Measurements from ENCODE around the gene FBXO27.
A peak's percentile ranks its signal among the peaks of the same experiment; 100 is the strongest.
"Not testable (repeated sequence)": the region's sequence is repeated elsewhere in the genome, so short reads cannot be mapped to it uniquely, and the experiment has no call there.

FBXO27 gene, protein sequence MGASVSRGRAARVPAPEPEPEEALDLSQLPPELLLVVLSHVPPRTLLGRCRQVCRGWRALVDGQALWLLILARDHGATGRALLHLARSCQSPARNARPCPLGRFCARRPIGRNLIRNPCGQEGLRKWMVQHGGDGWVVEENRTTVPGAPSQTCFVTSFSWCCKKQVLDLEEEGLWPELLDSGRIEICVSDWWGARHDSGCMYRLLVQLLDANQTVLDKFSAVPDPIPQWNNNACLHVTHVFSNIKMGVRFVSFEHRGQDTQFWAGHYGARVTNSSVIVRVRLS

DNA sequence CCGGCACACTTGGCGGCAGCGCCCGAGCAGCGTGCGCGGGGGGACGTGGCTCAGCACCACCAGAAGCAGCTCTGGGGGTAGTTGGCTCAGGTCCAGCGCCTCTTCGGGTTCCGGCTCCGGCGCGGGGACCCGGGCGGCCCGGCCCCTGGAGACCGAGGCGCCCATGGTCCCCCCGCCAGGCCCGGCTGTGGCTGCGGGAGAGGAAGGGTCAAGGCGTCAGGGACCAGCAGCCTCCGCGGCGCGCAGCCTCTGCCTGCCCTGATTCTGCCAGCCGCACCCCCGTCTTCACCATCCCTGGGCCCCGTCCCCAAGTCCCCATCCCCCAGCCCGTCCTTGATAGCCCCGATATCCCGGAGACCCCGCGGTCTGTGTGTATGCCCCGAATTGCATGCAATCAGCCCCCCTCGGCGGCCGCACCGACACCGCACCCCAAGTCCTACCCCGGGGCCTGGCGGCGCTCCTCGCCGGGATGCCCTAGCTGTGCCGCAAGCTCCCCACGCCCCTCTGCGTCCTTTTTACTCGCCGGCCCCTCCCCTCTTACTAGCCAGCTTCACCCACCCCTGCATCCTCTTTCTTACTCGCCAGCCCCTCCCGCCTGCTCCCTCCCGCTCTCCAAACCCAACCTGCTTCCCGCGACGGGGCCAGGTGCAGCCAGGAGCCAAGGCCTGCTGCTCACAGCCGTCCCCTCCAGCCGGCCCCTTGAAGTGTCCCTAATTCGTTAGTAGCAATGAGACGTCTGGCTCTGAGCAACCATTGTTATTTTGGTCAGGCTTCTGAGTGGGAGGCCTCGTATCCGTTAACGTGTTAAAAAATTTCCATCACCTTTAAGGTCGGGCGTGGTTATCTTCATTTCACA, at the start of gene FBXO27:
FBXO27 (minus strand) TSS at position 487 of the 856 bp plus-strand sequence; CDS start at position 165, 322 bp downstream.
- DNase-seq (ENCODE audit: low read depth), result no peak

DNA sequence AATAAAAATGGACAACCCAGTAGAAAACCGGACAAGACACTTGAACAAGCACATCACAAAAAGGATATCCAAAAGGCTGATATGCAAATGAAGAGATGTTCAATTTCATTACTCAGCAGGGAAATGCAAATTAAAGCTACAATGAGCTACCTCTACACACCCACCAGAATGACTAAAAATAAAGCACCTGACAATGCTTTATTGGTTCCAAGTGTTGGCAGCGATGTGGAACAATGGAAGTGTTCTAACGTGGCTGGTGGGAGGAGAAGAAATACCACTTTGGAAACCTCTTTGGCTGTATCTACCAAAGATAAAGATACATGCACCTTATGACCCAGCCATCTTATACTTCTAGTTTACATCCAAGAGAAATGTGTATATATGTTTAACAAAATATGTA, 48.1 kb upstream of the FBXO27 start:
- no peak for DNase-seq (ENCODE audit: low read depth)

DNA sequence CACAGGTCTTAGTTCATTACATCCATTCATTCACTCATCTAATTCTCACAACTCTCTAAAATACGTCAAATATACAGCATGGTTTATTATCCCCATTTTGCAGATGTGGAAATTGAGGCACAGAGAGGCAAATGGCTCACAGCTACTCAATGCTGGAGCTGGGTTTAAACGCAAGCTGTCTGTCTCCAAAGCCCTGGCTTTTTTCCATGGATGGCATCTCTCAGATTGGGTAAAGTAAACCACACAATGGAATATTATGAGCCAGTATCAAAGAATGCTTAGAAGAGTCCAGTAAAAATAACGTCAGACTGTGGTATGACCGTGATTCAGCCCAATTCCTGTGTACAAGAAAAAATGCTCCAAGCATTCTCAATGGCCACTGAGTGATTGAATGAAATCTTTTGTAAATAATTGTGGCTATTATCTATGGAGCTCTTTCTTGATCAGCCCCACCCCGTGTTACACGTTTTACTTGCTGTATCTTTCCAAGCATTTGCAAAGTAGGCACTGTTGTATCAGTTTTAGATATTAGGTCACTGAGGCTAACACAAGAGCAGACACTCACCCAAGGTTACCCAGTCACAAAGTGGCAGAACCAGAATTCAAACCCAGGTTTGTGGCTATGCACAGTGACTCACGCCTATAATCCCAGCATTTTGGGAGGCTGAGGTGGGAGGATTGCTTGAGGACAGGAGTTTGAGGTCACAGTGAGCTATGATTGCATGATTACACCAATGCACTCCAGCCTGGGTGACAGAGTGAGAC, 46.3 kb upstream of the FBXO27 start:
- DNase-seq (ENCODE audit: low read depth), result peak; percentile 98

DNA sequence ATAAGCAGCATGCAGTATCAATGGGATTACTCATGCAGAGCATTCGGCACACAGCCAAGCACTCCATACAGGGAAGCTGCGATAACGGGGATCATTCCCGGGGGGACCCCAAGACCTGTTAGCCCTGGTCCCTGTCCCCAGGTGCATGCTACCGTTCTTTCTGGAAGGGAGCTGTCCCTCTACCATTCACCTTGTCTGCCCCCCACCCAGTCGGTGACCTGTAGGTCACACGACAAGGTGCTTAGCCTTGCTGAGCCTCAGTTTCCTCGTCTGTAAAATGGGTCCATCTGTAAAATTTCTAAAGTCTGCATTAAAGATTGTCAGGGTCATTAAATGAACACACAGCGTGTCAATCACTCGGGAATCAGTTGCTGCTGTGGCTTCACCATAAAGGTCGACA, 45.0 kb upstream of the FBXO27 start:
- DNase-seq (ENCODE audit: low read depth), result no peak

DNA sequence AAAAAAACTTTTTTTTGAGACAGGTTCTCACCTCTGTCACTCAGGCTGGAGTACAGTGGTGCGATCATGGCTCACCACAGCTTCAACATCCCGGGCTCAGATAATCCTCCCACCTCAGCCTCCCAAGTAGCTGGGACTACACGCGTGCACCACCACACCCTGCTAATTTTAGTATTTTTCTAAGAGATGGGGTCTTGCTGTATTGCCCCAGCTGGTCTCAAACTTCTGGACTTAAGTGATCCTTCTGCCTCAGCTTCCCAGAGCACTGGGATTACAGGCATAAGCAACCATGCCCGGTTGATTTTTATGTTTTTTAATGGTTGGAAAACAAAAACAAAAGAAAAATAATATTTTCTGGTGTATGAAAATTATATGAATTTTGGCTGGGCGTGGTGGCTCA, 42.6 kb upstream of the FBXO27 start:
- no peak for DNase-seq (ENCODE audit: low read depth)

DNA sequence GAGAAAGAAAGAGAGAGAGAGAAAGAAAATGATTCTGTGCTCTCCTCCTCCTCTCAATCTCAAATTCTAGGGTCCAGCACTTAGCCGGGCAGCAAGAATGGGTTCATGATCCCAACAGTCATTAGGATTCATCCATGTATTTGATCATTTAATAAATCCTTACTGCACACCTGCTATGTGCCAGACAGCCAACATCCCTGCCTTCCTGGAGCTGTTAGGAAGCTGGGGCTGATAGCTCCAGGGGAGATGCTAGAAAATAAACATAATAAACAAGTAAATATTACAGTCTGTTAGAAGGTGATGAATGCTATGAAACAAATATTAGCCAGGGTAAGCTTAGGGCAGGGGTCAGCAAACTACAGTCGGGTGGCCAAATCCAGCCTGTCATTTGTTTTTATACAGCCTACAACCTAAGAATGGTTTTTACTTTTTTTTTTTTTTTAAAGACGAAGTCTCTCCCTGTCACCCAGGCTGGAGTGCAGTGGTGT, 41.9 kb upstream of the FBXO27 start:
- no peak for DNase-seq (ENCODE audit: low read depth)

DNA sequence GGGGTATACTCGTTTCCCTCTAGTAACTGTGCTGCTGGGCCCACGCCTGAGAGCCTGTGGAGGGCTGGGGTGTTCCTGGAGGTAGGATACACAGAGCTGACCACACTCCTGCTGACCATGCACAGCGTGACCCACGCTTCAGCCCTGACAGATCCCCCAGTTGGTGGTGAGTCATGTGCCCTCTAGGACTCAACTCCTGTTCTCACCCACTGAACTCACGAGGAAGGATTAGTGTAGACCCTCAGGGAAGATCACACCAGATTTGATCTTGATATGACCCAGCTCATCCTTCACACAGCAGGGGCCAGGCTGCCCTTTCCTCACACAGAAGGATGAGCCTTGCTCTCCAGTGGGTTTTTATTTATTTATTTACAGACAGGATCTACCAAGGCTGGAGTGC, 38.5 kb upstream of the FBXO27 start:
- DNase-seq (ENCODE audit: low read depth), result no peak

DNA sequence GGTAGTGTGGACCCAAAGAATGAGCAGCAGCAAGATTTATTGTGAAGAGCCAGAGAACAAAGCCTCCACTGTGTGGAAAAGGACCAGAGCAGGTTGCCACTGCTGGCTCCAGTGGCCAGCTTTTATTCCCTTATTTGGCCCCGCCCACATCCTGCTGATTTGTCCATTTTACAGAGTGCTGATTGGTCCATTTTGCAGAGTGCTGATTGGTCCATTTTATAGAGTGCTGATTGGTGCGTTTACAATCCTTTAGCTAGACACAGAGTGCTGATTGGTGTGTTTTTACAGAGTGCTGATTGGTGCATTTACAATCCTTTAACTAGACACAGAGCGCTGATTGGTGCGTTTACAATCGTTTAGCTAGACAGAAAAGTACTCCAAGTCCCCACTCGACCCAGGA, 35.9 kb upstream of the FBXO27 start:
- DNase-seq (ENCODE audit: low read depth), result not testable (repeated sequence)

DNA sequence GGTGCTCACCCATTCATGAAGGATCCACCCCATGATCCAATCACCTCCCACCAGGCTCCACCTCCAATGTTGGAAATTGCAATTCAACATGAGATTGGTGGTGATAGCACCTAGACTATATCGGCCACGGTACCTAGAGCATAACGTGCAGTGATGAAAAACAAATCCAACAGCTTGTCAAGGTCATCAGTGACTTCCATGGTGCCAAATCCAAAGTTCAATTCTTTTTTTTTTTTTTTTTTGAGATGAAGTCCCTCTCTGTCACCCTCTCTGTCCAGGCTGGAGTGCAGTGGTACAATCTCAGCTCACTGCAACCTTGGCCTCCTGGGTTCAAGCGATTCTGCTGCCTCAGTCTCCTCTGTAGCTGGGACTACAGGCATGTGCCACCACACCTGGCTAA, 34.8 kb upstream of the FBXO27 start:
- no peak for DNase-seq (ENCODE audit: low read depth)

DNA sequence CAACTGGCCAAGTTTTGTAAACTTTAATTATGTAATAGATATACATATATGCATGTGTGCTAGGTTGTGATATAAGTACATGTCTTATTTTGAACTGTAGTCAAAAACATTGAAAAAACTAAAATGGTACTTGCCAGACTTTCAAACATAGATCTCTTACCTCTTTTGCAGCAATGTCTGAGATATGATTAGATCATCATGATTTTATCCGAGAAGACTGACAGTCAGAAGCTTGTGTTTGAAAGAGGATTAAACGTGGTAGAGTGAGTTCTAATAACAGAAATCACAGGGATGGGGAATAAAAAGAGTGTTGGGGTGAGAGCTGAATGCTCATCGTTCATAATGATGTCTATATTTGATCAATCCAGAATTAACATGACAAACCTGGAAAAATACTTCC, 33.6 kb upstream of the FBXO27 start:
- no peak for DNase-seq (ENCODE audit: low read depth)

DNA sequence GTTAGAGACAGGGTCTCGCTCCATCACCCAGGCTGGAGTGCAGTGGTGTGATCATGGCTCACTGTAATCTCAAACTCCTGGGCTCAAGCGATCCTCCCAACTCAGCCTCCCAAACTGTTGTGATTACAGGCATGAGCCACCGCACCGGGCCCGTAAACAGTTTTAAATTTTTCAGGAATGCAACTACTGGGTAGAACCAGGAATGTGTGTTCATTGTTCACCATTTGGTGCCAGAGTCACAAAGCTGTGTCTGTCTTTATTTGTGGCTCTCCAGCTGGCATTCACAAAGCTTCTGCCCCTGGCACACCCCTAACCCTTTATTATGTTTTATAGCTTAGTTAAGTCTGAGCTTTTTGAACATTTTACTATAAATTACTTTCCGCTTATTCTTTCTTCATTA, 32.1 kb upstream of the FBXO27 start:
- DNase-seq (ENCODE audit: low read depth), result no peak

DNA sequence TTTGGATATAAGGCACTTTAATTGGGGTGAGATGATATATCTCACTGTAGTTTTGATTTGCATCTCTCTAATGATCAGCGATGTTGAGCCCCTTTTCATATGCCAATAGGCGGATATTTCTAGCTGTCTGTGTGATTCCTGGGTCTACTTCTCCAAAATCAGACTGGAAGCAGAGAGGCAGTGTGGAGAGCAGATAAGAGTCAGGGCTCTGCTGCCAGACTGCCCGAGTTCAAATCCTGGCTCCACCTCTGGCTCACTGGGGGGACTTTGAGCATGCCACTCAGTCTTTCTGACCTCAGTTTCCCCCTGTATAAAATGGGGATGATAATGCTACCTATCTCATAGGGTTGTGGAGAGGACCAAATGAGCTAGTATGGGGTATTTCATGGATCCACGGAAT, 27.8 kb upstream of the FBXO27 start:
- no peak for DNase-seq (ENCODE audit: low read depth)

DNA sequence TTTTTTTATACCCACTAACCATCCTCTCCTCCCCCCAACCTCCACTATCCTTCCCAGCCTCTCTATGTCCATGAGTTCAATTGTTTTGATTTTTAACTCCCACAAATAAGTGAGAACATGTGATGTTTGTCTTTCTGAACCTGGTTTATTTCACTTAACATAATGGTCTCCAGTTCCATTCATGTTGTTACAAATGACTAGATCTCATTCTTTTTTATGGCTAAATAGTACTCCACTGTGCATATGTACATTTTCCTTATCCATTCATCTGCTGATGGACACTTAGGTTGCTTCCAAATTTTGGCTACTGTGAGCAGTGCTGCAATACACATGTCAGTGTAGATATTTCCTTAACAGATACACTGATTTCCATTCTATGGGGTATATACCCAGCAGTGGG, 27.0 kb upstream of the FBXO27 start:
- DNase-seq (ENCODE audit: low read depth), result no peak

DNA sequence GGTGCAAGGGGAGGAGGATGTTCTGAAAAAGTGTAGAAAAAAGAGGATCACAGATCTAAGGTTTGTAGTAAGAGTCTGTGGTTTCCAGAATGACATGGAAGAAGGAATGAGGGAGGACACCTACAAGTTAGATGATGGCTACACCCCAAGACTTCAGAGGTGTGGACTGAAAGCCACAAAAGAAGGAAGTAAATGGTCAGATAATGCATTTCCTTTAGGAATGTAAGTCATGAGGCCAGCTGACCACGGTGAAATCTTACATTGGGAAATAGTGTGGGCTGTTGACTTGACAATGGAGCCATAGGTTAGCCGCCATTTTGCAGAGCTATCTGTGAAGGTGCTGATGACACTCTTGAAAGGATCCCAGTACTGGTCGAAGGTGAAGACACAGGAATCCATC, 25.3 kb upstream of the FBXO27 start:
- no peak for DNase-seq (ENCODE audit: low read depth)

DNA sequence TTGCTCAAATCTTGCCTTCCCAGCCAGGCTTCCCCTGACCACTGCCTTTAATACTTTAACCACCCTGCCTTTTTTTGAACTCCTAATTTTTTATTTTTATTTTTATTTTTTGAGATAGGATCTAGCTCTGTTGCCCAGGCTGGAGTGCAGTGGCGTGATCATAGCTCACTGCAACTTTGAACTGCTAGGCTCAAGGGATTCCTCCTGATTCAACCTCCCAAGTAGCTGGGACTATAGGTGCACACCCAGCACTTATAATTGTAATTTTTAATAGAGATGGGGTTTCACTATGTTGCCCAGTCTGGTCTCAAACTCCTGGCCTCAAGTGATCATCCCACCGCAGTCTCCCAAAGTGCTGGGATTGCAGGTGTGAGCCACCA, 21.7 kb upstream of the FBXO27 start:
- no peak for DNase-seq (ENCODE audit: low read depth)

DNA sequence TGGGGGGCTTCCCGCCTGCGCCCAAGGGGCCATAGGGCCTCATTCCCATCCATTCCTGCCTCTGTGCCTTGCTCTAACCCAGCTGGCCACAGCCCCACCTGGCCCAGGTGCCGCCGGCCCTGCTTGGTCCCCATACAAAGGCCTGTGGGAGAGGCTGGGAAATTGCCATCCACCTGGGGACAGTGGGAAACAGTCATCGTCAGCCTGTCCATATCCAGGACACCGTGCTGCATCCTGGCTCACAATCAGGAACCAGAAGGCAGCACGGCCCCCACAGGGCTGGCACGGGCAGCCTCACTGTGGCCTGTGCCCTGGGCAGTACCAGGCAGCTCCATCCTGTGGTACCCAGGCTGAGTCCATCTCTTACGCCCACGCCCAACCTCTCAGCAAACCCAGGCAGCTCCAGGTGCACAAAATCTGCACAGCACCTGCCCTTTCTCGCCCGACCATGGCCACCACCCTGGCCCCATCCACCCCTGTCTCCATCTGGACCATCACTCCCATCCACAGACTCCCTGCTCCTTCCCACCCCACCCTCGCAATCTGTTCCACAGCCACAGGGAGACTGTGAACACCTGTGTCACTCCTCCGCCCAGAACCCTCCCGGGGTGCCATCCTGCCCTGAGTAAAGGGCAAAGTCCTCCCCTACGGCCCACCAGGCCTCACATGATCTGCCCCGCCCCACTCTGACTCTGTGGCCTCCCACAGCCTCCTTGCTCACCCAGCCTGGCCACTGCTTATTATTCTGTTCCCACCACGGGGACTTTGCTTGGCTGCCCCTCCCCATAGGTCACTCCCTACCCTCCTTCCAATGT, 21.1 kb upstream of the FBXO27 start:
- DNase-seq (ENCODE audit: low read depth), result no peak

DNA sequence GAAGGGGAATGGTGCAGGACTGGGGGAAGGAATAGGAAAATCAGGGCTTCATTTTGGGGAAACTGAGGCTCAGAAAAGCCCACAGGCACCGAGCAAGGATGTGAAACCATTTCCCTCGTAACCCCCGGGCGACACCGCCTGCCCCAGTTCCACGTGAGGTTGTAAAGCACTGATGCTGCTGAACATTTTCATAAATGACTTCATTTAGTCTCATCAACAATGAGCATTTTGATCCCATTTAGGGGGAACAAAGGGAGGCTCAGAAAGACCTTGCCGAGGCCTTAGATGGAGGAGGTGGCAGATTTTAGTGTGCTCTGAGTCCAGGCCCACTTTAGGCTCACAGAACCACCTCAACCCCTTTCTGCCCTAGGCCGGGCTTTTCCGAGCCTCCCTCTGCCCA, 20.5 kb upstream of the FBXO27 start:
- DNase-seq (ENCODE audit: low read depth), result no peak

DNA sequence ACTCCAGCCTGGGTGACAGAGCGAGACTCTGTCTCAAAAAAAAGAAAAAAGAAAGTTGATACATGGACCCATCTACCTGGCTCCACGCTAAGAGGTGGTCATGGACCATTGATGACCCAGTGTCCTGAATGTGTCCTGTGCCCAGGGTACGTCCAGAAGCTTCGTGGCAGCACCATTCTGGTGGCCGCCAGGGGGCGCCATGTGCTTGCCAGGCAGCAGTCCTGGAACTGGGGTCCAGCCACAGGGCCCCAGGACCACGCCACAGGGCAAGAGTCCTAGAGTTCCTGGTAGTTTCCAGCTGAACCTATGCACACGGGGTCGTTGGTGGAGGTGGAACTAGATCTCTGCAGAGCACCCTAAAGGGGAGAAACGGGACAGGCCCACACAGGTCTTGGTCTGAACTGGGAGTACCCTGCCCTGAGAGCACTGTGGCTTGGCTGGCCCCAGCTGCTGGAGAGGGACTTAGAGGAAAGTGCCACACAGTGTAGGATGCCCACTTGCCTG, 19.9 kb upstream of the FBXO27 start:
- DNase-seq (ENCODE audit: low read depth), result no peak

DNA sequence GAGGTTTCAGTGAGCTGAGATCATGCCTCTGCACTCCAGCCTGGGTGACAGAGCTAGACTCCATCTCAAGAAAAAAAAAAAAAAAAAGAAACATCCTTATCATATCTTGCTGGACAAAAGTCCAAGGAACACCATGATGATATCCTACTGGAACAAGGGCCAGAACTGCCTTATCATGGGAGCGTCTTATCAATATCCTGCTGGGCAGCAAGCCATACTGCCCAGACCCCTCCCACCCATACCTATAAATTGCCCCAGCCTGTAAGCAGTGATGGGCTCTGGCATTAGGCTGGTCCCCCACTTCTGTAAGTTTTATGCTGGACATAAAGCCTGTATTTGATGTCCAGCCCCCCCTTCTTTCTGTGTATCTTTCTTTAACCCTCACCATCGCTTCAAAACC, 14.7 kb upstream of the FBXO27 start:
- no peak for DNase-seq (ENCODE audit: low read depth)

DNA sequence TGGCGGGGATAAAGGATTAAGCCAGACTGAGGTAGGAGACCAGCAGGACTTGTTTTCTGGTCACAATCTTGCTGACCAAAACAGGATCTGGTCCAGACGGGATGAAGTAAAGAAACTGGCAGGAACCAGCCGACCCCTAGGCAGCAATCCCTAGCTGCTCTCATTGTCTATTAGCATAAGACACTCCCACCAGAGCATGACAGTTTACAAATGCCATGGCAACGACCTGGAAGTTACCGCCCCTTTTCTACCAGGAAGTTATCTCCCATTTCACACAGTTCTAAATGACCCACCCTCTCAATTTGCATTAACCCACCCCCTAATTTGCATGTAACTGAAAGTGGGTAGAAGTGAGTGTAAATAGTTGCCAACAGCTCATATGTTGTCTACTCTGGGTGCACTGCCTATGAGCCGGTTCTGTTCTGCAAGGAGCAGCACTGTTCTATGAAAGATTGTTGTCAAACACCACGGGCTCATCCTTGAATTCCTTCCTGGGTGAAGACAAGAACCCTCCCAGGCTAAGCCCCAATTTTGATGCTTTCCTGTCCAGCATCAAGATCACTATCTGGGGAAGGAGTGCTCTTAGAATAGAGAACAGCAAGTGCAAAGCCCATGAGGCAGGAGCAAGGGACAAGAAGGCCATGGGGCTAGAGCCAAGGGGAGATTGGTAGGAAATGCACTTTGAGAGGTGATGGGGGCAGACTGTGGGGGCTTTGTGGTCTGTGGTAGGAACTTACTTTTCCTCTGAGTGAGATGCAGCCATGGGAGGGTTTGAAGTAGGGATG, 13.9 kb upstream of the FBXO27 start:
- no peak for DNase-seq (ENCODE audit: low read depth)

DNA sequence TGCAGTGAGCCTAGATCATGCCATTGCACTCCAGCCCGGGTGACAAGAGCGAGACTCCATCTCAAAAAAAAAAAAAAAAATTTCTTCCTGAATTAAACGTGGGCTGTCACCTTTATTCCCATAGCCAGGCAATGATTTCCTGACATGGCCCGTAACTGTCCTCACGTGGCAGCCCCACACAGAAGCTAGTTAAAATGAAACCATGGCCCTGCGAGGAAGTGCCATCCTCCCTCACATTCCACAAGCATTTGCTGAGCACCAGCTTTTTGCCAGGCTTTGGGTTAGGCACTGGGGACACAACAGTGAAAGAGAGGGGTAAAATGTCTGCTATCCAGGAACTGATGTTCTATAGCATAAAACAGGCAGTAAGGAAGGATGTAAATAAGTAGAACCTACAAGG, 13.2 kb upstream of the FBXO27 start:
- DNase-seq (ENCODE audit: low read depth), result no peak

Data from GM04503 (cell line).